GM12878 (cell line): ENCODE data around the gene NELFB. TPM values are rescaled to one million over a fixed set of nuclear protein-coding genes. Genes with fewer than 3 reads are reported as not detected.

Source experiments
- ASH2L ChIP-seq: fragments of 300-600, 200-600 bp; sonication (generic); IDR thresholded peaks from 2 replicates; pipeline ENCODE4 v1.6.1; 2017; ENCODE audit warnings: low read depth, mild to moderate bottlenecking, borderline replicate concordance
- BACH1 ChIP-seq: fragments of 450-650 bp; IDR thresholded peaks from 2 replicates; pipeline ENCODE4 v1.6.1; 2017; ENCODE audit warnings: mild to moderate bottlenecking, borderline replicate concordance
- BCL11A ChIP-seq: IDR thresholded peaks from 2 replicates; pipeline ENCODE4 v1.6.1; 2011; ENCODE audit warnings: low read depth, low read length
- BCL3 ChIP-seq: IDR thresholded peaks from 2 replicates; pipeline ENCODE4 v1.6.1; 2011; ENCODE audit warnings: borderline replicate concordance, low read depth, mild to moderate bottlenecking, moderate library complexity, low read length; ENCODE audit not compliant: insufficient read depth, poor library complexity, severe bottlenecking
- BCLAF1 ChIP-seq: fragments of 450-650 bp; IDR thresholded peaks from 2 replicates; pipeline ENCODE4 v1.6.1; 2017; ENCODE audit warnings: antibody characterized with exemption, mild to moderate bottlenecking, moderate library complexity
- BHLHE40 ChIP-seq, 2 experiments: fragments of 450-650 bp in 1 of 2; IDR thresholded peaks; 2 replicates each; pipeline ENCODE4 v1.6.1; 2011 to 2017; ENCODE audit warnings: low read depth in 2 of 2, borderline replicate concordance in 1 of 2, improper control_type of control experiment in 1 of 2, low read length in 1 of 2, mild to moderate bottlenecking in 1 of 2
- EP300 ChIP-seq, 2 experiments: fragments of 150-350 bp in 1 of 2; IDR thresholded peaks; 2 replicates each; pipeline ENCODE4 v1.6.1; 2011 to 2012; ENCODE audit warnings: low read depth in 2 of 2, low read length in 2 of 2, borderline replicate concordance in 1 of 2, improper control_type of control experiment in 1 of 2, inconsistent platforms in 1 of 2; ENCODE audit not compliant: control insufficient read depth in 1 of 2
- ESRRA ChIP-seq: IDR thresholded peaks from 2 replicates; pipeline ENCODE4 v1.6.1; 2012; ENCODE audit warnings: mild to moderate bottlenecking, low read length, improper control_type of control experiment
- FOS ChIP-seq: IDR thresholded peaks from 3 replicates; pipeline ENCODE4 v1.6.1; 2011; ENCODE audit warnings: borderline replicate concordance; ENCODE audit not compliant: insufficient read length; ENCODE audit errors: extremely low read depth
- IRF5 ChIP-seq: fragments of 450-650 bp; IDR thresholded peaks from 2 replicates; pipeline ENCODE4 v1.6.1; 2017; ENCODE audit warnings: borderline replicate concordance
- MEF2B ChIP-seq: fragments of 450-650 bp; IDR thresholded peaks from 2 replicates; pipeline ENCODE4 v1.6.1; 2018; ENCODE audit warnings: mild to moderate bottlenecking, moderate library complexity; ENCODE audit not compliant: partially characterized antibody, poor library complexity, severe bottlenecking
- NFIC ChIP-seq: IDR thresholded peaks from 2 replicates; pipeline ENCODE4 v1.6.1; 2012; ENCODE audit warnings: low read depth, mild to moderate bottlenecking, inconsistent platforms, low read length, moderate library complexity
- NRF1 ChIP-seq: conservative IDR thresholded peaks from 2 replicates; pipeline ENCODE4 v1.6.1; 2011; ENCODE audit warnings: mild to moderate bottlenecking, low read depth, low read length, improper control_type of control experiment
- POLR2AphosphoS2 ChIP-seq: IDR thresholded peaks from 2 replicates; pipeline ENCODE4 v1.6.1; 2011; ENCODE audit warnings: low read depth, mild to moderate bottlenecking, low read length, improper control_type of control experiment, moderate library complexity
- POU2F2 ChIP-seq: IDR thresholded peaks from 3 replicates; pipeline ENCODE4 v1.6.1; 2011; ENCODE audit warnings: low read depth, mild to moderate bottlenecking, low read length, borderline replicate concordance
- RAD21 ChIP-seq: IDR thresholded peaks from 2 replicates; pipeline ENCODE4 v1.6.1; 2011; ENCODE audit warnings: mild to moderate bottlenecking, low read depth, low read length, moderate library complexity; ENCODE audit not compliant: insufficient read depth
- RELA ChIP-seq: fragments of 450-650 bp; IDR thresholded peaks from 2 replicates; pipeline ENCODE4 v1.8.0; 2014; ENCODE audit warnings: borderline replicate concordance; ENCODE audit not compliant: partially characterized antibody
- SMAD5 ChIP-seq: IDR thresholded peaks from 2 replicates; pipeline ENCODE4 v1.6.1; 2016; ENCODE audit warnings: antibody characterized with exemption, low read depth
- TAF1 ChIP-seq: IDR thresholded peaks from 2 replicates; pipeline ENCODE4 v1.6.1; 2011; ENCODE audit warnings: mild to moderate bottlenecking, low read depth, low read length, borderline replicate concordance
- TCF12 ChIP-seq: IDR thresholded peaks from 2 replicates; pipeline ENCODE4 v1.6.1; 2011; ENCODE audit warnings: low read depth, mild to moderate bottlenecking, low read length
- ZNF622 ChIP-seq: fragments of 450-650 bp; IDR thresholded peaks from 2 replicates; pipeline ENCODE4 v1.6.1; 2017; ENCODE audit warnings: mild to moderate bottlenecking, inconsistent platforms
- ZZZ3 ChIP-seq: IDR thresholded peaks from 2 replicates; pipeline ENCODE4 v1.6.1; 2011; ENCODE audit warnings: low read depth; ENCODE audit not compliant: control insufficient read depth, insufficient read length
- polyA plus RNA-seq, 11 experiments: library from polyadenylated mRNA; depleted of rRNA in 4 of 11; unstranded in 6 of 11; stranded (reverse) in 5 of 11; fragments of >200 nt; fragmentation: Nextera tagmentation in 4 of 11; fragmentation: Illumina TruSeq in 1 of 11; extraction: Ambion mirVana in 4 of 11; extraction: Trizol in 1 of 11; gene quantifications; 1 replicate in 1 of 11; 2 replicates in 10 of 11; pipeline versions ENCODE4 v1.2.1 to v1.2.3, GENCODE V29; 2011 to 2016; ENCODE audit warnings: inconsistent platforms in 2 of 11, missing spikeins in 2 of 11, low read depth in 1 of 11
- total RNA-seq, 4 experiments: library from RNA; depleted of rRNA in 3 of 4; stranded (reverse); fragments of >200 nt in 3 of 4; fragmentation: Illumina TruSeq in 1 of 4; extraction: Trizol in 1 of 4; gene quantifications; 2 replicates each; pipeline versions ENCODE4 v1.2.1 to v1.2.3, GENCODE V29; 2013 to 2021

The NELFB gene
- total and polyA plus RNA-seq, 10 of the 15 experiments (the other 5 are each of a cell fraction or from before 2014, with no cell fraction given), result 0.19 to 63.4 (median 30.9) TPM

- TF ChIP-seq NRF1 (no peak), BACH1 (peak; percentile 69; the same call in 1 of the 2 replicates), RELA (no peak), ASH2L (no peak), POU2F2 (peak; percentile 94), RAD21 (0 out of 2 replicates have a peak, but pooled peaks have one; percentile 1), ESRRA (no peak), BCL11A (no peak), POLR2AphosphoS2 (peak; percentile 68; the same call in 1 of the 2 replicates), ZZZ3 (no peak), IRF5 (no peak), MEF2B (no peak), EP300 (IDR thresholded peaks at IDR 0.05; ENCODE audit: borderline replicate concordance in 1 of 2, control insufficient read depth in 1 of 2, low read depth in 2 of 2, low read length in 2 of 2) (no peak), BCL3 (no peak), SMAD5 (0 out of 2 replicates have a peak, but pooled peaks have one; percentile 26), NFIC (no peak), FOS (no peak), TCF12 (no peak), BHLHE40 (IDR thresholded peaks at IDR 0.05; ENCODE audit: borderline replicate concordance in 1 of 2, low read depth in 2 of 2, low read length in 1 of 2) (peak; percentile 62 to 77; a peak in 3 of 4 replicates), BCLAF1 (no peak), TAF1 (peak; percentile 61; the same call in 1 of the 2 replicates), ZNF622 (no peak)
Observed at GRCh38 chr9:137302118-137302448, 47.0 kb downstream of the NELFB start, which contains the start of gene NRARP (continued).
